HG03354 (cell line): ENCODE data around the gene TMED1.
"Not testable (repeated sequence)": the region's sequence is repeated elsewhere in the genome, so short reads cannot be mapped to it uniquely, and the experiment has no call there.

Experiments used
- ATAC-seq: cut with Tn5 transposase; IDR thresholded peaks from one replicate; pipeline ENCODE4 v1.9.1; 2021; ENCODE audit warnings: mild to moderate bottlenecking; ENCODE audit not compliant: unreplicated experiment, poor library complexity, severe bottlenecking

Gene TMED1, protein sequence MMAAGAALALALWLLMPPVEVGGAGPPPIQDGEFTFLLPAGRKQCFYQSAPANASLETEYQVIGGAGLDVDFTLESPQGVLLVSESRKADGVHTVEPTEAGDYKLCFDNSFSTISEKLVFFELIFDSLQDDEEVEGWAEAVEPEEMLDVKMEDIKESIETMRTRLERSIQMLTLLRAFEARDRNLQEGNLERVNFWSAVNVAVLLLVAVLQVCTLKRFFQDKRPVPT

GRCh38 chr19:10835754-10836478 is at the start of gene TMED1:
Gene TMED1 (minus strand): TSS chr19:10836212. CDS start chr19:10836191, 21 bp downstream.
- peak; percentile 79 for ATAC-seq

DNA sequence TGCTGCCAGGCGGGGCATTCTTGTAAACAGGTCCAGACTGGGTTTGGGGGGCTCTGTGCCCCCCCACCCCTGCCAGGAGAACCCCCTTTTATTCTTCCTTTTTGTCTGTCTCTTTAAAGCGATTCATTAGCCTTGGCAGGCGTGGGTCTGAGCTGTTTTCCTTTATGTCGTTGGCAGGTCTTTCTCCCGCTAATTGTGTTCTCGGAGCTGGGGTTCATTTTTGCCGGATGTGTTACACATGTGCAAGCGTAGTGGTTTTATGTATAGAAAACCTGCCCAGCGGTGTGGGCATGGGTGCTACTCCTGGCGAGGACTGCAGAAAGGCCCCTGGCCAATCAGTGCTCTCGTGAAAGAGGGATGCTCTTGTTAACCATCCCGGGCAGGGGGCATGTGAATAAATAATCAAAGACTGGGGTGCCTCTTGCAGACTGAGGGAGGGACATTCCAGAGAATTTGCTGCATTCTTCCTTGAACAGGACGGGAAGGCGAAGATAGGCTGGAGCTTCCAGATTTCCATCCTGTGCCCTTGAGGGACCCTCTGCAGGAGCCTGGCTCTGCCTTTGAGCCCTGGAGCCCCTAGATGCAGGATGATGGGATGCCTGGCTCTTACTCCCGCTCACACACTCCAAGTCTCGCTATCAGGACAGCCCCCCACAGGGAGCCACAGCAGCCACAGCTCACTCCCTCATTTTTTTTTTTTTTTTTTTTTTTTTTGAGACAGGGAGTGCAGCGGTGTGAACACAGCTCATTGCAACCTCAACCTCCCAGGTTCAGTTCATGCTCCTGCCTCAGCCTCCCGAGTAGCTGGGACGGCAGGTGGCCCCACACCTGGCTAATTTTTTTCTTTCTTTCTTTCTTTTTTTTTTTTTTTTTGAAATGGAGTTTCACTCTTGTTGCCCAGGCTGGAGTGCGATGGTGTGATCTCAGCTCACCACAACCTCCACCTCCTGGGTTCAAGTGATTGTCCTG is 49.5 kb upstream of the TMED1 start:
- no peak for ATAC-seq

DNA sequence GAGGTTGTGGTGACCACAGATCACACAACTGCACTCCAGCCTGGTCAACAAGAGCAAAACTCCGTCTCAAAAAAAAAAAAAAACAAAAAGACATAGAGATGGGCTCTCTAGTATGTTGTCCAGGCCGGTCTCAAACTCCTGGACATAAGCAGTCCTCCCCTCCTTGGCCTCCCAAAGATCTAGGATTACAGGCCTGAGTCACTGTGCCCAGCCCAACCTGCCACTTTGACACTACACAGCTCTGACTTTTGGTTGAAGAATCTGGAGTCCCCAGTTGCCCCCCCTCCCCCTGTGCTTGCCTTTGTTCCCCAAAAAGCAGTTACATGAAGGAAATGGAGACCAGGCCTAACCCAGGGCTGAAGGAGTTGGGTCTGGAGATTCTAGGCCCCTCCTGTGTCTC is 48.3 kb upstream of the TMED1 start:
- no peak for ATAC-seq

DNA sequence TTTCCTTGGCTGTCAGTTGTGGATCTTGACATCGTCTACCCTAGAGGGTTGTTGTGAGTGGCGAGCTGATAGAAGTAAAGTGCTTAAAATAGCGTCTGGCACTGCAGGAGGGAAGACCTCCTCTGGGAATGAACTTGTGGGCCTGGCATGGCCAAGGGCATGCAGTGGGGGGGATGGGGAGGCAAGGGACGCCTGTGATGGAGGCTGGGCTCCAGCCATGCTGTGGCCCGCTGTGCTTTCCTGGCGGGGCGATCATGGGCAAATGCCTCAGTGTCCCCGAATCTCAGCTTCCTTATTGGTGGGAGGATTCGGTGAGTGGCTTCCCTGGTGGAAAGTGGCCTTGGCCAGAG is 46.1 kb upstream of the TMED1 start:
- no peak for ATAC-seq

- ATAC-seq: no peak
These were observed 45.5 kb upstream of the TMED1 start for GRCh38 chr19:10881403-10882107.

DNA sequence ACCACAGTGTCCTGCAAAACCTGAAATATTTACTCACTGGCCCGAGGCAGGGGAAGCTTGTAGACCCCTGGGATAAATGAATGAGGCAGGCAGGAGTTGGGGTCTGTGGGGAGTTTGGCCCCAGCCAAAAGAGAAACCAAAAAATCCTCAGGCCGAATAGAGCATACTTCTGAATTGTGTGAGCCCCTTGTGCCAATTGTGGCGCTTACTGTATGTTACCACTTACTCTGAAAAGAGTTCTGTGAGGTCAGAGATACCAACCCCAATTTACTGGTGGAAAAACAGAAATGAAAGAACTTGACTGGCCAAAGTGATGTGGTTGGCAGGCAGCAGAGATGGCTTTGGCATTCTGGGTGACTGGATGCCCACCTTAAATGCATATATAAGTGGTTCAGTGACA is 42.2 kb upstream of the TMED1 start:
- ATAC-seq: no peak

- ATAC-seq: not testable (repeated sequence)
These were observed 41.6 kb upstream of the TMED1 start for GRCh38 chr19:10877608-10878007.

DNA sequence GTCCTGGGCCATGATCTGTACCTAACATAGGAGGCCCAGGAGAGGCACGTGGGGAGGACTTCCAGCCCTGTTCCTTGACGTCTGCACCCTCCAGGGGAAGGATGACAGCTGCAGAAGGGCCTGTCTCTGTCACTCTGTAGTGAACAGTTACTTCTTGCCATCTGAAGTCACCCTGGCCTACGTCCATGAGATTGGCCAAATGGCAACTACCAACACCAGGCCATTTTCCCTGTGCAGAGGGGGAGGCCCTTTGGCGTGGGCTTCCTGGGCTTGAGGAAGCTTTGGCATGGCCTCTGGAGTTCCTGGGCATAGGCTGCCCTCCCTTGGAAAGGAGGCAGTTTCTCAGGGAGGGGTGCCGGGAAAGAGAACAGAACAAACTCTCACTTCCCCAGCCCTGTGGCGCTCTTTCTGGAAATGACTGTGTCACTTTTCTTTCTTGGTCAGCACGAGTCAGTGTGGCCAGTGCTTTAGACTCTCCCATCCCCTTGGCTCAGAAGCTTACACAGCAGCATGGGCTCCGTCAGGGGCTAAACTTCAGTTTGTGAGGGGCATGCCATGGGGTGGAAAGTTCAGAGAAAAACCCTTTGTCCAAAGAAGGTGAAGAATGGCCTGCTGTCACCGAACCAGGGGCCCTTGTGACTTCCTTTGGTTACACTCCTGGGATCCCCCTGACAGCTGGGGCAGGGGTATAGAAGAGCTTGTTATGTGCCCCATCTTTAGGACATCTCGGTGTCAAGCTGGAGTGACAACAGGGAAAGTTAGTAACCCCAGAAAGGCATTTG is 40.6 kb upstream of the TMED1 start:
- peak; percentile 60 for ATAC-seq

GRCh38 chr19:10874024-10874423 is 38.0 kb upstream of the TMED1 start:
- no peak for ATAC-seq

DNA sequence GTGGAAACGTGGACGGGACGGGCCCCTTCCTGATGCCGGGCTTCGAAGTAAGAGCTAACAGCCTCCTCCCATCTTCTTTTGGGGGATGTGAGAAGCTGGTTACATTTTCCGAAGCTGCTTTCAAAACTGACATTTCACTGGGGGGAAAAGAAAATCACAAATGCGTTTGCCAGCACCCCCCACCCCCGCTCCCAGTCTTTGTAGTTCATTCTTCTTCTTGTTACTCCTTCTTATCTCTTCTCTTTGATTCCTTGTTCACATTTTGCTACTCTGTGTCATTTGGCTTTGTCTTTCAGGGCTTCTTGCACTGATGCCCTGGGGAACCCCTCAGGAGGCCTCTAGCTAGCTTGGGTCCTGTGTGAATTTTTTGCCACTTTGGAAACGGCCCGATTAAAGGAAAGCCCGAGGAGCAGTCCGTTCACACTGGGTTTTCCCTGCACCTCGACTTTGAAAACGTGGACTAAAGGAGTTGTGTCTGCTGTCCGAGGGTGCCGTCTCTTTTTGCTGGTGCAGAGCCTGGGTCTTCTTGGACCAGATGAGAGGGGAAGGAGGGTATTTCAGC is 36.6 kb upstream of the TMED1 start:
- no peak for ATAC-seq

DNA sequence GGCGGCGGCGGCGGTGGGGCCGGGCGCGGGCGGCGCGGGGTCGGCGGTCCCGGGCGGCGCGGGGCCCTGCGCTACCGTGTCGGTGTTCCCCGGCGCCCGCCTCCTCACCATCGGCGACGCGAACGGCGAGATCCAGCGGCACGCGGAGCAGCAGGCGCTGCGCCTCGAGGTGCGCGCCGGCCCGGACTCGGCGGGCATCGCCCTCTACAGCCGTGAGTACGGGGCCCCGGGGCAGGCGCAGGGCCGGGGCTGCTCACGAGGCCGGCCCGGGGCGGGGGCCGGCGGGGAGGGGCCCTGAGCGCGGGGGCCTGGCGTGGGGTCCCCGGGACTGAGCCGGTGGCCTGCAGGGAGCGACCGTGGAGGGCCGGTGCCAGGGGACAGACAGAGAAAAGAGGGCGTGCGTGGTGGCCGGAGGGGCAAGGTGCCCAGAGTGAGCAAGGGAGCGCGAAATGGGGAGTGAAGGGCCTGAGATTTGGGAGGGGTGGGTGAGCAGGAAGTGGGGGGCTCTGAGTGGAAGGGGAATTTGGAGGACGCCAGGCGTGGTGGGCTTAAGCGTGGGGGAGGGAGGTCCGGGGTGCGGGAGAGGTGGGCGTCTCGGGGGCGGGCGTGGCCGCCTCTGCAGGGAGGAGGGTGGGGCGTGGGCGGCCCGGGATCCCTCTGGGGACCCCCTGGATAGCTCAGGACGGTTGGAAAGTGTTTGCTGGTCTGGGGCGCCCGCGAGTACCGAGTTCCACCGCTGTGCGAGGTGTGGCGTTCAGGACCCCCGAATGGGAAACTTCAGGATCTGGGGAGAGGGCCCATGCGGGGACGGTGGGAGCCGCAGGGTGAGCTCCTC is 35.9 kb upstream of the TMED1 start:
- ATAC-seq: peak; percentile 9

DNA sequence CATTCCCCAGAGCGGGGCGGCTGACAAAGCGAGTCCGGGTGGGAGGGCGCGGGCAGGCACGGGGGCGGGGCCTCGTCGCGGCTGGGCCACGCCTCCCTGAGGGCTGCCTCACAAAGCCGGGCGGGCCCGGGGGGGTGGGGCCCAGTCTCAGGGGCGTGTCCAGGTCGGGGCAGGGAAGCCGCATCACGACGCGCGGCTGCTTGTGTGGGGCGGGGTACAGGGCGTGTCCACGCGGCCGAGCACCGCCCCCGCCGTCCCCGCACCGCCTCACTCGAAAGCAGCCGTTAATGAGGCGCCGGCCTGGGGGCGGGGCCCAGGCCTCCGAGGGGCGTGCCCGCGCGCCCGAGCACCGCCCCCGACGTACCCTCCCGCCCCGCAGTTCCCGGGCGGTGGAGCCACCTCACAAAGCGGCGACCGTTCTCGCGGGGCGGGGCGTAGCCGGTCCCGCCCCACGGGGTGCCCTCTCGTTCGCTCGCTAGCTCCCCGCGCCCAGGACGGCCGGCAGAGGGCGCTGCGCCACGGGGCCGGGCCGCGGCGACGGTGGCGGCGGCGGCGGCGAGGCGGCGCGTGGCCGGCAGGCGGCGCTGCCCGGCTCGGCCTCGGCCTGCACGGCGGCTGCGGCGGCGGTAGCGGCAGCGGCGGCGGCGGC is 35.1 kb upstream of the TMED1 start, which contains the start of gene CARM1:
Gene CARM1, plus strand, starts transcription at position 599 of the 649 bp plus-strand sequence. CDS start 150 bp downstream, outside the sequence.
- ATAC-seq: peak; percentile 74

GRCh38 chr19:10870501-10870954 is 34.5 kb upstream of the TMED1 start:
- no peak for ATAC-seq

- not testable (repeated sequence) for ATAC-seq
These were observed 33.9 kb upstream of the TMED1 start for GRCh38 chr19:10869872-10870311.

GRCh38 chr19:10868872-10869547 is 33.0 kb upstream of the TMED1 start:
- ATAC-seq: no peak

DNA sequence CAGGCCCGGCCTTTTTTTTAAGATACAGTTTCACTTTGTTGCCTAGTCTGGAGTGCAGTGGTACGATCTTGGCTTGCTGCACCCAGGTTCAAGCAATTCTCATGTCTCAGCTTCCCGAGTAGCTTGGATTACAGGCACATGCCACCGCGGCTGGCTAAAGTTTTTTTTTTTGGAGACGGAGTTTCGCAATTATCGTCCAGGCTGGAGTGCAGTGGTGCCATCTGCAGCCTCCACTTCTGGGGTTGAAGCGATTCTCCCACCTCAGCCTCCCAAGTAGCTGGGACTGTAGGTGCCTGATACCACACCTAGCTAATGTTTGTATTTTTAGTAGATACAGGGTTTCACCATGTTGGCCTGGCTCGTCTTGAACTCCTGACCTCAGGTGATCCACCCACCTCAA is 30.5 kb upstream of the TMED1 start:
- ATAC-seq: no peak

DNA sequence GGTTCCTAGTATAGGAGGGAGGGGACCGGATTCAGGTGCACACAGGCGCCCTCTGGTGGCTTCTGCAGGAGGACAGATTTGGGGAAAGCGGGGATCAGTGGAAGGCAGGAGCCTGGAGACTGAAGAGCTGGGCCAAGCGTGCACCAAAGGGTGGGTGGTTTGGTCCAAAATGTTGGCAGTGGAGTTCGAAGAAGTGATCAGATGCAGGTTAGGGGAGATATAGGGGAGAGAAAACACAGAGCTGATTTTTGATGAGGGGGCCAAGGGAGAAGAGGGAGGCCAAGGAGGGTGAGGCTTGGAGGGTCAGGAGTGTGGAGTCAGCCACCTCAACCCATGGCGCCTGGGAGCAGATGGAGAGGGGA is 28.5 kb upstream of the TMED1 start:
- ATAC-seq: no peak
